ENCODE data around the gene LDLRAD4.

- TF ChIP-seq CTCF (IDR thresholded peaks at IDR 0.05) (no peak), POLR2A (IDR thresholded peaks at IDR 0.05) (no peak)
Observed at GRCh38 chr18:13252686-13253410, 34.3 kb downstream of the LDLRAD4 start.

Measured in lower leg skin (tissue), 3 donors.